HG03469 (cell line): ENCODE measurements around the gene NPNT.

ENCODE experiments used
- ATAC-seq: cut with Tn5 transposase; IDR thresholded peaks from one replicate; pipeline ENCODE4 v1.9.1; 2021; ENCODE audit warnings: mild to moderate bottlenecking, moderate library complexity, moderate number of reproducible peaks; ENCODE audit not compliant: unreplicated experiment

The NPNT gene

DNA sequence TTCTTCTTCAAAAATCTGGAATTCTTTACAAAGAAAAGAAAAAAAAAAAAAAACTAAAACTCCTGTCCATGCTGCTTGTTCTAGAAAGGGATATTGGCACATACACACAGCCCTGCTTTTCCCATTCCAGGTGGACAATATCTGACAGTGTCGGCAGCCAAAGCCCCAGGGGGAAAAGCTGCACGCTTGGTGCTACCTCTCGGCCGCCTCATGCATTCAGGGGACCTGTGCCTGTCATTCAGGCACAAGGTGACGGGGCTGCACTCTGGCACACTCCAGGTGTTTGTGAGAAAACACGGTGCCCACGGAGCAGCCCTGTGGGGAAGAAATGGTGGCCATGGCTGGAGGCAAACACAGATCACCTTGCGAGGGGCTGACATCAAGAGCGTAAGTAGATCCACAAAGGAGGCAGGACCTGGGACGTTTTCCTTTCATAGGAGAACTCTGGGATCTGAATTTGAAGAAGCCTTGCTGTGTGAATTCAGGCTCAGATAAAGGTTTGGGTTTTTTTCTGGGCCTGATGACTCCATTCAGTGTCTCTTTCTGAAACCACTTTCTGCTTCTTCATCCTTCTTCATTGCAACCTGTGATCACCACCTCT, 71.9 kb downstream of the NPNT start:
- no peak for ATAC-seq

DNA sequence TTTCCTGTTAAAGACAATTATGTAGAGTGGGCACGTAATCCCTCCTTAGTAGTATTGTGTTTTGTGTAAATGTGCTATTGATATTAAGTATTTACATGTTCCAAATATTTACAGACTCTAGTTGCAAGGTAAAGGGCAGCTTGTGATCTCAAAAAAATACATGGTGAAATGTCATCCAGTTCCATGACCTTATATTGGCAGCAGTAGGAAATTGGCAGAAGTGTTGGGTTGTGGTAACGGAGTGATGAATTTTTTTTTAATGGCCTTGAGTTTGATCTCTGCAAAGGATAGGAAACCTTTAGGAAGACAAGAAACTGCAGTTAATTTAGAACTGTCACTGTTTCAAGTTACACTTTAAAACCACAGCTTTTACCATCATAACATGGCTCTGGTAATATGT, 74.3 kb downstream of the NPNT start:
- no peak for ATAC-seq

DNA sequence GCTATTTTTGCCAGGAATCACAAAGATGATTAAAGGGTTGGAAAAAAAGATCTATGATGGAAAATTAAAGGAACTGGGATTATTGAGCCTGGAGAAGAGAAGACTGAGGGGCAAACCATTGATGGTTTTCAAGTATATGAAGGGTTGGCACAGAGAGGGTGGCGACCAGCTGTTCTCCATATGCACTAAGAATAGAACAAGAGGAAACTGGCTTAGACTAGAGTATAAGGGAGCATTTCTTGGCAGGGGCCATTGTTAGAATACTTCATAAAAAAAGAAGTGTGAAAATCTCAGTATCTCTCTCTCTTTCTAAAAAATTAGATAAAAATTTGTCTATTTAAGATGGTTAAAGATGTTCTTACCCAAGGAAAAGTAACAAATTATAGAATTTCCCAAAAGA, 75.1 kb downstream of the NPNT start:
- no peak for ATAC-seq

DNA sequence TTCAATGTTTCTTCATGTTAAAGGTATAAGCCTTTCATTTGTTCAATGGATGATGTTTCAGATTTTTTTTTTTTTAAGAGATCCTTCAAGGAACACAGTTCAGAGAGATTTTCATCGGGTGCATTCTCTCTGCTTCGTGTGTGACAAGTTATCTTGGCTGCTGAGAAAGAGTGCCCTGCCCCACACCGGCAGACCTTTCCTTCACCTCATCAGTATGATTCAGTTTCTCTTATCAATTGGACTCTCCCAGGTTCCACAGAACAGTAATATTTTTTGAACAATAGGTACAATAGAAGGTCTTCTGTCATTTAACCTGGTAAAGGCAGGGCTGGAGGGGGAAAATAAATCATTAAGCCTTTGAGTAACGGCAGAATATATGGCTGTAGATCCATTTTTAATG, 75.8 kb downstream of the NPNT start:
- ATAC-seq, result no peak

DNA sequence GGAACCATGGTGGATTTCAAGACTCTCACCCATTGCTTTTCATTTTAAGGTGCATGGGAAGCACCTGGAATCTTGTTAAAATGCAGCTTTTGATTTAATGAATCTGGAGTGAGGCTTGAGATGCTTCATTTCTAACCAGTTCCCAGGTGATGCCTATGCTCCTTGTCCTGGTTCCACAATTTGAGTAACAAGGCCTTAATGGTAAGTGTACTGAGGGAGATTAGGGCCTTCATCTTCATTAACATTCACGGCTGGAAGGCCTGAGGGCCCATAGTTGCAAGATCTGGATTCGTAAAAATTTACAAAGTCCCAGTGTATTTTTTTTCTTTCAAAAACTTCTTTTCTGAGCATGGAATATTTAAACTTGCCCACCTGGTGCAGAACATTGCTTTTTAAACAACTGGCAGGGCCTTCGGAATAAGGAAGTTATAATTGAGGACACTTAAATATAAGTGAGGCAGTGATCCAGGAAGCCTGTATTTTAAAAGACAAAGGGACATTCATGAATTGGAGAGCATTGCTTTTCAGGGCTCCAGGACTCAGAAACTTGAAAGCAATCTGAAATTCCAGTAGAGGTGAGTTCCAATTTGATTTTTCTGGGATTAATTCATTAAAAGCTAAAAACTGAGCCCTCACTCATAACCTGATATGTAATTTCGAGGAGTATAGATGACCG, 77.8 kb downstream of the NPNT start:
- no peak for ATAC-seq

DNA sequence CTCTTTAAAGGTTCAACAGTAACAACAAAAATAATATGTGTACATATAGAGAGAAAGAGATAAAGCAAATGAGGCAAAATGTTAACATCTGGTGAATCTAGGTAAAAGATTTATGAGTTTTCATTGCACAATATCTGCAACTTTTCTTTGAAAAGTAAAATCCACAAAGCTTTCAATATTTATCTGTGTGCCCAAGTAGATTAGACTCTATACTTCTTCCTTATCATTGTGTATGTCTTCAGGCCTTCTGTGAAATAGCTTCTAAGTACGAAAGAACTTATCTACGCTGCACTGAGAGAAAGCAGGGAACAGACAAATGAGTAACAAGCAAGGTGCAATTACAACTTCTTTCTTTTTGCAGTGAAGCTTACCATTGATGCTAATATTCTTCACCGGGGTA, 81.6 kb downstream of the NPNT start:
- ATAC-seq, result no peak

DNA sequence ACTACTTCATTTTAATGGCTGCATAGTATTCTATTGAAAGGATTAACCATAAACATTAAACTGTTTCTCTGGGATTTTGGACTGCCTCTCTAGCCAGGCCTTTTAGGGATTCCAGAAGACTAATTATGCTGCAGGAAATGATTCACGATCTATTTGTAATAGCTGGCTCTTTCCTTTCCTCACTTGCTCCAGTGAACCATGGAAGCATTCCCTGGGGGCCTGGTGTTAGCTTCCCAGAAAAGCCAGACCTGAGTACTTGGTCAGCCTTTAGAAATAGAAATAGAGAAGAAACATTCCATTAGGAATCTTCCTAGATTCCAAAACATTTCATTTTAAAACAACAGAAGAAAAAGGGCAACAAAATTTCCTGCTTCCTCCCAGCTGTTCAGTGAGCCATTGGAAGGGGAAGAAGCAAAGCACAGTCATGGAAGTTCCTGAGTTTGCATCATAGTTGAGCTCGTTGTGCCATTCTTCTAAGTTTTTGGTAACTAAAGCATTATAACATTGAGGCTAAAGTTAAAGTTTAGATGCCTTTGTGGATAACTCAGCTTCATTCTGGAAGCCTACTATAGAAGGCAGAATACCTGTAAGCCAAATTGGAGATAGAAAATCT, 83.5 kb downstream of the NPNT start:
- ATAC-seq, result no peak

DNA sequence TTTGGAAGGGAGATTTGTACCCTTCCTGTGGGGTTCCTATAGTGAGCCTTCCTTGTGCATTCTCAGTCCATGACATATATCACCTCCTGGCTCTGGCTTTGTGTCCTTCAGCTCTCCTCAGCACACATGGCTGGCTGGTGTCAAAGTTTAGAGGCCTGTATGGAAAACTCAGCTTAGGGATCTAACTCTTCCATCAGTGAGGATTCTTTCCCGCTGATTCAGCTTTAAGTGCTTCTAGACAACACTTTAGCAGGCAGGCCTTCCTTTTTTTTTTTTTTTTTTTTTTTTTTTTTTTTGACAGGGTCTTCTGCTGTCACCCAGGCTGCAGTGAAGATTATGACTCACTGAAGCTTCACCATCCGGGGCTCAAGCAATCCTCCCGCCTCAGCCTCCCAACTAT, 84.2 kb downstream of the NPNT start:
- ATAC-seq, result no peak

DNA sequence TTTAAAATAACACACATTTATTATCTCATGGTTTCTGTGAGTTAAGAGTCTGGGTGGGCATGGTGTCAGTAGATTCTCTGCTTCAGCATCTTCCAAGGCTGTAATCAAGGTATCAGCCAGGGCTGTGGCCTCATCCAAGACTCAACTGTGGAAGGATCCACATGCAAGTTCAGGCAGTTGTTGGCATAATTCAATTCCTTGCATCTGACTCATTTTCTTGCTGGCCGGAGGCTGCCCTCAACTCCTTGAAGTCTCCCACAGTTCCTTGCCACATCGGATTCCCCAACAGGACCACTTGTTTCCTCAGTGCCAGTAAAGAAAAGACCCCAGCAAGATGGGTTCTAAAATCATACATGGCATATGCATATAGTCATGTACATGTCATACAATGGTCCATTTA, 93.4 kb downstream of the NPNT start:
- no peak for ATAC-seq

DNA sequence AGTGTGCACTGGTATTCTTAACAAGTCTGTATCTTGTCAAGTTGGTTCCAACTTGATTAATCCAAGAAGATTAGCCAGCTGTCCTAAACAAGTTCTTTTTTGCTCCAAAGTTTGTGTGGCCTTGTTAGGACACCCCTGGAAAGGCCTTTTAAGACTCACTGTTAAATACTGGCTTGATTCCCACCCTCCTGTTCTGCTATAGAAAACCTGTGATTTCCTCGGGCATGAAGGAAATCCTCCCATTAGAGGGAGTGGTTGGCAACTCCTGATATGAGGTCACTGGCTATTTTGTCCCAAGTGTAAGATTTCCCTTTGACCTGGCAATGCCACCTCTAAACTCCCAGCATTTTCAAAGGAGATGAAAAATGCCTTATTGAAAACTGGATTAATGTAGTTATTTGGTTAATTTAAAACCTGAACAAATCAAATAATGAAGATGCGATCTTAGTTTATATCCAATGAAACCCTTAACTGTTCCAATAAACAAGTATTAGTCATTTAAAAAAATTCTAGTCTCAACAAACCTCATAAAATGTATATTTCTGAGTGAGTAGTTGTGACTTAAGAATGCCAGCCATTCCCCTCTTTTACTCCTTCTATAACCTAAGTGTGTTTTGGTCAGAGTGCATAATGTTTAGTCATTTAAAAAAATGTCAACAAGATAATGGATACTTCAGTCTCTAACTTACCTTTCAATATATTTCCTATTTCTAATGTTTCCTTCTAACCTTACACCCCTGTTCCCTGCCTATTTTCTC, 94.4 kb downstream of the NPNT start:
- ATAC-seq, result no peak

DNA sequence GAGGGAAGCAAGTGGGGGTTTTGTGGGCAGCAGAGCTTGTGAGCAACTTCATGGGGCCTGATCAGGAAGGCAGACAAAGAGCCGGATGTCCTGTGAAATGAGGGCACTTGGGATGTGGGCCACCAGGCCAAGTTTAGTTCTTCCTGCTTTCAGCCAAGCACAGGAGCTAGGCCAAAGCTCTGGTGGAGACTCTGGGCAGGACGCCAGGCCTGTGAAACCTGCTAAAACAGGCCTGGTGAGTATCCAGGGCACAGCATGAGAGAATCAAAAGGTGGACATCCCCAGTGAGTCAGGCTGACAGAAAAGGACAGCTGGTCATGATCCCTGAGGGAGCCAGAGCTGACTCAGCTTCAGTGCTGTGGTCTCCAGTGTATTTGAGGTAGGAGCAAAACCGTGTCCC, 95.7 kb downstream of the NPNT start:
- no peak for ATAC-seq

DNA sequence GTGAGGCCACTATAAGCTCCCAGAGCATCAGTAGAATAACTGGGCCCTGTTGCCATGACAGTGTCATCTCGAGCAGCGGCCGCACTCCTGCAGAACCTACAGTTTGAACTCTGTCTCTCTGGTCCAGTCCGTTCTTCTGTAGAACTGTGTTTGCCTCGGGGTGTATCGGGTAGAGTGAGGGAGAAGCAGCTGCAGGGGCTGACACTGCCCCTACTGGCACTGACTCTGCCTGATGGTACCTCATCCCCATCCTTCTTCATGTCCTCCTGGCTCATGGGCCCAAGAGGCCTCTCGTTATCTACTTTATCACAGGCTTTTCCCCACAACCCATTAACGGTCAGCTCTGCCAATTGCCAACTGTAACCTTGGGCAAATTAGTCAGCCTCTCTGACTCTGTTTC, 96.5 kb downstream of the NPNT start:
- ATAC-seq, result no peak

DNA sequence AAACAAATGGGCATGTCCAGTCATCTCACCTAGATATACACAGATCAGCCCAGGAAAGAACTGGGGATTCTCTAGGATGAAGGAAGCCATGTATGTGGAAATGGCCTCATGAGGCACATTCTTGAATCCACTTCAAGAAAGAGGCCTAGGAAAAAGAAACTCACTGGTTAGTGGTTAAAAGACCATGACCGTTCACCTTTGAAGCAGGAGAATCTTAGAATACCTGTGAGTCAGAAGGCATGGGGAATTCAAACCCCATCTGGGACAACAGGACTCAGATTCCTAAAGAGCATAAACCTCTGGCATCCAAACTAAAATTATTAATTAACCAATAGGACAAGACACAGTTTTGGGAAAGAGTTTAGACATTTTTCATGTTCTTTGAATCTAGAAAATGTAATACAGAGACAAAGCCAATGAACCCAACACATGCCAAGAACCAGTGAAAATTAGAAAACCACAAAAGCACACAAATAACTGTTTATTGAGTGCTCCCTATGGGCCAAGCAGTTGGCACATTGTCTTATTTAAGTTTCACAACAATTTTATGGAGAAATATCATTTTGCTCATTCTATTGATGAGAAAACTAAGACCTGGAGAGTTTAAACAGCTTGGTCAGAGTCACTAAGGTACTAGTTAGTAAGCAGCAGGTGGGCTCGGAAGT, 97.5 kb downstream of the NPNT start:
- no peak for ATAC-seq

DNA sequence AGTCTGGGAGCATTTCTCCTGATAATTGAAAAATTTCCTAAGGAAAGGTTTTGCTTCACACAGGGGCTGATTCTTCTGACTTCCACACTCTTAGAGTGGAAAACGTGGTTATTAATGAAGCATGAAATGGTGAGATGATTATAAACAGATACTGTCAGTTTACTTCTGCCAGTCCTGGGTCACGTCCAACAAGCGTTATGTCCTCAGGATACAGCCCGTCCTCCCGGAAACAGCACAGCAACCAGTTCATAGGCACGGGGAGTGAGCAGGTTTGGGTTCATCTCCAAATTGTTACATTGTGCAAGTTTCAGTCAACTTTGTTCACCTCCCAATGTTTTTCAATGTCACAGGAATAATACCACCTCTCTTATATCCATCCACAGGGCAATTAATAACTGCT, 98.8 kb downstream of the NPNT start:
- no peak for ATAC-seq

DNA sequence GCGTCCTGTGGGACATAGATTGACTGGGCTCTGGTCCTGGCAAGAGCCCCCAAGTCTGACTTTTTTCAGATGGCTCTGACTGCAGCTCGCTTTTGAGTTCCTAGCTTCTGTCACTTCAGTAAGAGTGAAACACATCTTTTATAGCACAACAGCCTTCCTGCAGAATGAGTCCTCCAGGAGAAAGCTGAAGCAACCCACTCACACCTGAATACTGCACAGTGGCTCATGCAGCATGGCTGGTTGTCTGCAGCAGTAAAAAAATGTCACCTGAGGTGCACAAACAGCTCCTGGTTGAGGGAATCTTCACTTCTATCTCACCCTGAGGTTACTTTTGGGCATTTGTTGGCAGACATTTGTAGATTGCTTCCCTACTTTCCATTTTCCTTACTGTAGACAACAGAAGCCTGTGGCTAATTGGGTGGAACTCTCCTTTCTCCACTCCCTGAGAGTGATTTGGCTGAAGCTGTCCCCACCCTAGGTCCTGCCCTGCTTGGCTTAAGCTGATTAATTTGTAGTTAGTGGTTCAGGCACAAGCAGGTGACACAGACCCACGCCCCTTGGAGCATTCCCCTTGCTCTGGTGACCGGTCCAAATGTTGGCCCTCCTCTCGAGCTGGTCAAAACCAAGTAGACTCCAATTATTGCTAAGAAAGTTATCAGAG, 99.7 kb downstream of the NPNT start:
- ATAC-seq, result no peak

DNA sequence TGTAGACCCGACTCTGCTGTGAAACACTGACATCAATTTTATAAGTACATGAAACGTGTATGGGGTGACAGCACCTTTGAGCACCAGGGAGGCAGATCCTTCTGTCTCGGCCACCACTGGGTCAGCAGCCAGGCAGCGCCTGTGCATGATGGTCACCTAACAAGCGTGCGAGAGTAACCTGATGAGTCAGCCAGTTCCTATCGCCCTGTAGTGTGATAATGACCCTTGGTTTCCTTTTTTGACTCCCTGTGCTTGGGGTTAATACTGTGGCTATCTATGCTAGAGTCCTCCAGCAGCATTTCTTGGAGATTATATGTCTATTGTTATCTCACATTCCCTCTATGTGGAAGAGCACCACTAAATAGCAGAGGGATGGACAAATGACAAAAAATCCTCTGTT, 101.6 kb downstream of the NPNT start:
- no peak for ATAC-seq

DNA sequence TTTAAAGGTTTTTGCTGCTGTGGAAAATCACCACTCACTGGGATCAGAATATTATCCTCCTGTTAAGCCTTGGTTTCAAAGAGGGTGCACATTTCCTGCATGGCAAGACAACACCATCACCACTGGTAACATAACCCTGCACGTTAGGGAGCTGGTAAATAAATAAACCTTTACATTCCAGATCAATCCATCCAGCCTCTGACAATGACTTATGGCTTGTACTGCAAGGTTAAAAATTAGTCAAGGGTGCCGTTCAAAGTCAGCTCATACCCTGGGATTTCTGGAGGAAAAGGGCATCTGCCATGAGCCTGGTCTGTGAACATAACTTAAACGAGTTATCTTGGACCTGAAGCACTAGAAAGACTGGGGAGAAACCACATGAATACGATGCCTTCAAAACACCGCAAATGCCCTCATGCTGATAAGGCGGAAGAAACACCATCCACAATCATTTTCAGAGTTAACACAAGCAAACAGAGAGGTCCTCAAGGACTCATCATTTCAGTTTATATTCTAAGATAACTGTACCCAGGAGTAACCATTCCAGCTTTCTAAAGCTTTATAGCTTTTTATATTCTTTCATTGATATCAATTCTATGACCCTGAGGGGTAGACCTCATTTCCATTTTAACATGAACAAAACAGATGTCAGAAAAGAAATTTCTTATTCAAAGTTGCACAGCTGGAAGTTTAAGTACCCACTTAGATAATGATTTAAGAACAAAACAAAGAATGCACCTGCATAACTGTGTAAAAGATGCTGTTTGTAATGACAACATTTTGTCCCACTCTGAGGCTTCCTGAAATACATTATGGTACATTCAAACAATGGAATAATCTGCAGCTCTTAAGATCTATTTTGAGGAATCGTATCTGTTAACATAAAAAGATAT, 103.1 kb downstream of the NPNT start:
- no peak for ATAC-seq

DNA sequence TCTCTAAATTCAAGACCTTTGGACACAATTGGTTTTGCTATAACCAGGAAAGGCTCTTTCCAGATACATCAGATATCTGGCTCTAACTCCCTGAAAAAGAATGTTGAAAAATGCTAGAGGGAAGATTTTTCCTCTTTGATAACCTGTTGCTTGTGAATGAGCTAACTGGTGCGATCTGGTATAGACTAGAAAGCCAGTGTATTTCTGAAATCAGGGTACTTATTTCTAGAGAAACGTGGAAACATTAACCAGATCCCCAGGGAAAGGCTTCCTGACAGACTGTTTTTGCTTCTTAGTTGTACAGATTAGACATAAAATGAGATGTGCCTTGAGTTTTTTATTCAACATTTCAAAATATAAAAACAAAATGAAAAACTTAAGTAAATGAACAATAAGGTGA, 107.7 kb downstream of the NPNT start:
- ATAC-seq, result no peak

DNA sequence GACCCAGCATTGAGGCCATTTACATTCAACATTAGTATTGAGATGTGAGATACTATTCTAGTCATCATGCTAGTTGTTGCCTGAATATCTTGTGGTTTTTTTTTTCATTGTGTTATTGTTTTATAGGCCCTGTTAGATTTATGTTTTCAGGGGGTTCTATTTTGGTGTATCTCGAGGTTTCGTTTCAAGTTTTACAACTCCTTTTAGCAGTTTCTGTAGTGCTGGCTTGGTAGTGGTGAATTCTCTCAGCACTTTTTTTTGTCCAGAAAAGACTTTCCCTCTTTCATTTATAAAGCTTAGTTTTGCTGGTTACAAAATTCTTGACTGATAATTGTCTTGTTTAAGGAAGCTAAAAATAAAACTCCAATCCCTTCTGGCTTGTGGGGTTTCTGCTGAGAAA, 115.5 kb downstream of the NPNT start:
- ATAC-seq, result no peak

DNA sequence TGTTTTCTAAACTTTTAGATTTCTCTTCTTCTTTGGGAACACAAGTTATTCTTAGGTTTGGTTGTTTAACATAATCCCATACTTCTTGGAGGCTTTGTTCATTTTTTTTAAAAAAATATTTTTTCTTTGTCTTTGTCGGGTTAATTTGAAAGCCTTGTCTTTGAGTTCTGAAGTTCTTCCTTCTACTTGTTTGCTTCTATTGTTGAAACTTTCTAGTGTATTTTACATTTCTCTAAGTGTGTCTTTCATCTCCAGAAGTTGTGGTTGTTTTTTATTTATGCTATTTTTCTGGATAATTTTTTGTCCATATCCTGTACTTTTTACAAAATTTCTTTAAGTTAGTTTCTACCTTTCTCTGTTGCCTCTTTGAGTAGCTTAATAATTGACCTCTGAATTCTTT, 116.1 kb downstream of the NPNT start:
- ATAC-seq, result no peak
